ENCODE data around the gene COL18A1.

DNA sequence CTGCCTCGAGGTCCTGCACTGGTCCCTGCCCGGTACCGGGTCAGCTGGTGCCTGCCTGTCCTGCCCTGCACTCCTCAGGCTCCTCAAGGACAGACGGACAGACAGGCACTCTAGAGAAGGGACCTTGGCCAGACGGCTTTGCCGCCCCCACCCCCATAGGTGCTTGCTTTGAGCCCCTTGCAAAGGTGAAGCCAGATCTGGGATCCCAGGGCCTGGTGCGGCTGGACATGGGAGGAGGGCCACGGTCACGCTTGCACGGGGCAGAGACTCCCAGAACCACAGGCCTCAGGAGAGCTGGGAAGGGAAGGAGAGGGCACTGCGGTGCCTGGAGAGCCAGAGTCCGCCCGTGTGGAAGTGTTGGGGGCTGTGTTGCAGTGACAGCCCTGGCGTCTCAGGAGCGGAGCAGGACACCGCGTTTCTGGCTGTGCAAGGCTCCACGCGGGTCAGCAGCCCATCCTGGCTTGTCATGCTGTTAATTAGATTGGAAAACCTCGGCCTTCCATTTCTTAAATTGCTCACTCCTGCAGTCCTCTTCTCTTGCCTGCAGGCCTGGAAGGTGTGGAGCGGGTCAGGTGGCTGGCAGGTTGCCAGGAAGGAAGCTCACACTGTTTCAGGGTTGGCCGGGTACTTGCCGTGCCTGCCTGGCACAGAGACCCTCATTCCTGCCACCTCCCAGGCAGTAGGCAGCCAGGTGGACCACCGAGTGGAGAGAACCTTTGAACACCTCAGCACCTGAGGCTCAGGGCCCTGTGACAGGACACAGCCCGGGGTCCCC lies 16.3 kb downstream of the COL18A1 start:
- TF ChIP-seq FOXM1 (IDR thresholded peaks at IDR 0.05; ENCODE audit: borderline replicate concordance) (no peak), SP1 (IDR thresholded peaks at IDR 0.05) (no peak), ELF4 (IDR thresholded peaks at IDR 0.05) (no peak), LEF1 (IDR thresholded peaks at IDR 0.05; ENCODE audit: borderline replicate concordance) (no peak), ZNF384 (IDR thresholded peaks at IDR 0.05) (no peak), ARNT (IDR thresholded peaks at IDR 0.05) (no peak)

Data from HEK293T (cell line).